Measurements from ENCODE around the gene ITPR1.

Gene ITPR1

GRCh38 chr3:4814305-4814903 lies 321.3 kb downstream of the ITPR1 start:
- no peak for DNase-seq (ENCODE audit: low spot score)

GRCh38 chr3:4814904-4815574 lies 321.9 kb downstream of the ITPR1 start:
- no peak for DNase-seq (ENCODE audit: low spot score)

GRCh38 chr3:4816306-4816705 lies 323.2 kb downstream of the ITPR1 start:
- DNase-seq (ENCODE audit: low spot score): no peak

GRCh38 chr3:4816718-4817117 lies 323.6 kb downstream of the ITPR1 start:
- no peak for DNase-seq (ENCODE audit: low spot score)

- no peak for DNase-seq (ENCODE audit: low spot score)
Measured at GRCh38 chr3:4817128-4817527, 324.0 kb downstream of the ITPR1 start.

- DNase-seq (ENCODE audit: low spot score): no peak
Measured at GRCh38 chr3:4818164-4818563, 325.0 kb downstream of the ITPR1 start.

- no peak for DNase-seq (ENCODE audit: low spot score)
Measured at GRCh38 chr3:4818986-4819693, 326.0 kb downstream of the ITPR1 start.

GRCh38 chr3:4819746-4820145 lies 326.6 kb downstream of the ITPR1 start:
- no peak for DNase-seq (ENCODE audit: low spot score)

GRCh38 chr3:4820296-4821121 lies 327.4 kb downstream of the ITPR1 start:
- DNase-seq (ENCODE audit: low spot score): no peak

- no peak for DNase-seq (ENCODE audit: low spot score)
Measured at GRCh38 chr3:4821338-4821737, 328.2 kb downstream of the ITPR1 start.

- DNase-seq (ENCODE audit: low spot score): no peak
Measured at GRCh38 chr3:4821975-4822374, 328.8 kb downstream of the ITPR1 start.

GRCh38 chr3:4822568-4822967 lies 329.4 kb downstream of the ITPR1 start:
- no peak for DNase-seq (ENCODE audit: low spot score)

GRCh38 chr3:4823385-4823784 lies 330.2 kb downstream of the ITPR1 start:
- no peak for DNase-seq (ENCODE audit: low spot score)

GRCh38 chr3:4823986-4824925 lies 331.1 kb downstream of the ITPR1 start:
- no peak for DNase-seq (ENCODE audit: low spot score)

- no peak for DNase-seq (ENCODE audit: low spot score)
Measured at GRCh38 chr3:4824926-4825325, 331.8 kb downstream of the ITPR1 start.

- no peak for DNase-seq (ENCODE audit: low spot score)
Measured at GRCh38 chr3:4825436-4826236, 332.5 kb downstream of the ITPR1 start.

- no peak for DNase-seq (ENCODE audit: low spot score)
Measured at GRCh38 chr3:4826237-4827100, 333.3 kb downstream of the ITPR1 start.

GRCh38 chr3:4827767-4828166 lies 334.6 kb downstream of the ITPR1 start:
- DNase-seq (ENCODE audit: low spot score): no peak

GRCh38 chr3:4828279-4829030 lies 335.3 kb downstream of the ITPR1 start:
- no peak for DNase-seq (ENCODE audit: low spot score)

Data from COLO829 (cell line).